HepG2 (cell line): ENCODE measurements around the gene NPAS2. TPM values are rescaled to one million over a fixed set of nuclear protein-coding genes. Genes with fewer than 3 reads are reported as not detected.

ENCODE experiments used
- AGO2 ChIP-seq: fragments of 200-400 bp; formaldehyde crosslinking; optimal IDR thresholded peaks from 2 replicates; pipeline ENCODE3; 2017; ENCODE audit warnings: mild to moderate bottlenecking, low read depth, low read length, moderate library complexity
- CC2D1A ChIP-seq: sonication (generic); formaldehyde crosslinking; IDR thresholded peaks from 2 replicates; pipeline ENCODE4 v1.8.1; 2023; ENCODE audit warnings: mild to moderate bottlenecking, missing genetic modification reagents
- FOXP1 ChIP-seq, 2 experiments: fragments of 450-650 bp in 1 of 2; IDR thresholded peaks; 2 replicates each; pipeline ENCODE4 v1.6.1; 2017 to 2018; ENCODE audit warnings: antibody characterized with exemption in 1 of 2
- HNRNPK ChIP-seq: fragments of 200-400 bp; formaldehyde crosslinking; IDR thresholded peaks from 2 replicates; pipeline ENCODE4 v1.6.1; 2018; ENCODE audit warnings: low read length, low read depth, moderate library complexity, mild to moderate bottlenecking; ENCODE audit not compliant: poor library complexity, severe bottlenecking
- HOXD1 ChIP-seq: sonication (generic); formaldehyde crosslinking; IDR thresholded peaks from 2 replicates; pipeline ENCODE4 v1.5.0; 2020; ENCODE audit warnings: missing genetic modification reagents
- NAIF1 ChIP-seq: sonication (generic); formaldehyde crosslinking; IDR thresholded peaks from 2 replicates; pipeline ENCODE4 v1.5.0; 2020; ENCODE audit warnings: mild to moderate bottlenecking, missing genetic modification reagents, borderline replicate concordance
- NCOR1 ChIP-seq: fragments of 200-600 bp; sonication (generic); IDR thresholded peaks from 2 replicates; pipeline ENCODE4 v1.7.0; 2017; ENCODE audit warnings: antibody characterized with exemption, low read length, borderline replicate concordance
- PHB2 ChIP-seq: fragments of 450-650 bp; IDR thresholded peaks from 2 replicates; pipeline ENCODE4 v1.6.1; 2018; ENCODE audit not compliant: partially characterized antibody
- PITX1 ChIP-seq: sonication (generic); formaldehyde crosslinking; IDR thresholded peaks from 2 replicates; pipeline ENCODE4 v1.5.1; 2020; ENCODE audit warnings: mild to moderate bottlenecking, missing genetic modification reagents
- RCOR2 ChIP-seq: IDR thresholded peaks from 2 replicates; pipeline ENCODE4 v1.6.1; 2016; ENCODE audit warnings: missing biosample characterization, missing genetic modification reagents
- TAF1 ChIP-seq: sonication (generic); formaldehyde crosslinking; IDR thresholded peaks from 2 replicates; pipeline ENCODE4 v1.4.0; 2020; ENCODE audit warnings: missing genetic modification reagents
- TSC22D2 ChIP-seq: sonication (generic); formaldehyde crosslinking; IDR thresholded peaks from 2 replicates; pipeline ENCODE4 v1.5.1; 2020; ENCODE audit warnings: missing genetic modification reagents, mild to moderate bottlenecking, borderline replicate concordance
- ZEB1 ChIP-seq: IDR thresholded peaks from 2 replicates; pipeline ENCODE4 v1.6.1; 2012; ENCODE audit warnings: mild to moderate bottlenecking, low read depth, inconsistent platforms; ENCODE audit not compliant: insufficient replicate concordance
- ZNF136 ChIP-seq: sonication (generic); formaldehyde crosslinking; IDR thresholded peaks from 2 replicates; pipeline ENCODE4 v1.8.1; 2022; ENCODE audit warnings: low read depth, mild to moderate bottlenecking, moderate library complexity, missing genetic modification reagents
- ZNF451 ChIP-seq: sonication (generic); formaldehyde crosslinking; IDR thresholded peaks from 2 replicates; pipeline ENCODE4 v1.5.0; 2020; ENCODE audit warnings: mild to moderate bottlenecking, missing genetic modification reagents
- ZNF547 ChIP-seq: sonication (generic); formaldehyde crosslinking; IDR thresholded peaks from 2 replicates; pipeline ENCODE4 v1.5.1; 2020; ENCODE audit warnings: mild to moderate bottlenecking, missing genetic modification reagents
- ZNF549 ChIP-seq: sonication (generic); formaldehyde crosslinking; IDR thresholded peaks from 2 replicates; pipeline ENCODE4 v1.5.0; 2020; ENCODE audit warnings: missing genetic modification reagents
- ZNF616 ChIP-seq: sonication (generic); formaldehyde crosslinking; IDR thresholded peaks from 2 replicates; pipeline ENCODE4 v1.5.0; 2020; ENCODE audit warnings: low read depth, mild to moderate bottlenecking, missing genetic modification reagents
- ZNF724P ChIP-seq: sonication (generic); formaldehyde crosslinking; IDR thresholded peaks from 2 replicates; pipeline ENCODE4 v1.8.0; 2022; ENCODE audit warnings: missing genetic modification reagents, borderline replicate concordance
- ZNF878 ChIP-seq: sonication (generic); formaldehyde crosslinking; IDR thresholded peaks from 2 replicates; pipeline ENCODE4 v1.8.1; 2023; ENCODE audit warnings: mild to moderate bottlenecking, missing genetic modification reagents, moderate library complexity
- polyA plus RNA-seq, 8 experiments: library from polyadenylated mRNA; depleted of rRNA in 3 of 8; stranded (reverse) in 7 of 8; unstranded in 1 of 8; fragments of >200 nt; fragmentation: Illumina TruSeq in 4 of 8; extraction: Trizol in 4 of 8; gene quantifications; 2 replicates each; pipeline versions ENCODE4 v1.2.1 to v1.2.3, GENCODE V29; 2011 to 2016; ENCODE audit warnings: low read depth in 4 of 8, missing spikeins in 1 of 8, mixed read lengths in 1 of 8; ENCODE audit not compliant: insufficient read depth in 1 of 8
- total RNA-seq, 5 experiments: library from RNA; depleted of rRNA; stranded (reverse); fragments of >200 nt; fragmentation: Illumina TruSeq; extraction: Trizol; gene quantifications; 2 replicates each; pipeline ENCODE4 v1.2.3, GENCODE V29; 2016; ENCODE audit warnings: low read depth in 1 of 5
- TF ChIP-seq, protein P1 (sequence below): sonication (generic); formaldehyde crosslinking; IDR thresholded peaks from 2 replicates; pipeline ENCODE4 v1.4.0; 2020; ENCODE audit warnings: missing genetic modification reagents, borderline replicate concordance
- TF ChIP-seq, protein P2 (sequence below): sonication (generic); formaldehyde crosslinking; IDR thresholded peaks from 2 replicates; pipeline ENCODE4 v1.5.1; 2020; ENCODE audit warnings: mild to moderate bottlenecking, missing genetic modification reagents, borderline replicate concordance

NPAS2 gene
- total and polyA plus RNA-seq, 2 of the 13 experiments (the other 11 are each of a cell fraction or from before 2014, with no cell fraction given), result 14.8 to 37.5 TPM

- TF ChIP-seq, protein P1, sequence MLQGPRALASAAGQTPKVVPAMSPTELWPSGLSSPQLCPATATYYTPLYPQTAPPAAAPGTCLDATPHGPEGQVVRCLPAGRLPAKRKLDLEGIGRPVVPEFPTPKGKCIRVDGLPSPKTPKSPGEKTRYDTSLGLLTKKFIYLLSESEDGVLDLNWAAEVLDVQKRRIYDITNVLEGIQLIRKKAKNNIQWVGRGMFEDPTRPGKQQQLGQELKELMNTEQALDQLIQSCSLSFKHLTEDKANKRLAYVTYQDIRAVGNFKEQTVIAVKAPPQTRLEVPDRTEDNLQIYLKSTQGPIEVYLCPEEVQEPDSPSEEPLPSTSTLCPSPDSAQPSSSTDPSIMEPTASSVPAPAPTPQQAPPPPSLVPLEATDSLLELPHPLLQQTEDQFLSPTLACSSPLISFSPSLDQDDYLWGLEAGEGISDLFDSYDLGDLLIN, result 0 out of 2 replicates have a peak, but pooled peaks have one; percentile 49
- TF ChIP-seq RCOR2 (peak; percentile 96), TSC22D2 (CRISPR knock-in tag) (peak; percentile 66; the same call in 1 of the 2 replicates), TAF1 (CRISPR knock-in tag) (peak; percentile 77), HOXD1 (CRISPR knock-in tag) (peak; percentile 95), AGO2 (no peak), ZNF878 (CRISPR knock-in tag) (peak; percentile 40; the same call in 1 of the 2 replicates), ZNF549 (CRISPR knock-in tag) (no peak), ZNF136 (CRISPR knock-in tag) (no peak), CC2D1A (CRISPR knock-in tag) (no peak), NAIF1 (CRISPR knock-in tag) (peak; percentile 95; the same call in 1 of the 2 replicates), ZEB1 (peak; percentile 89), ZNF547 (CRISPR knock-in tag) (peak; percentile 55; the same call in 1 of the 2 replicates), ZNF724P (CRISPR knock-in tag) (no peak), ZNF616 (CRISPR knock-in tag) (0 out of 2 replicates have a peak, but pooled peaks have one; percentile 12), FOXP1 (IDR thresholded peaks at IDR 0.05) (peak; percentile 62; the same call in 1 of the 2 replicates), FOXP1 (CRISPR knock-in tag; IDR thresholded peaks at IDR 0.05) (peak; percentile 92), PHB2 (no peak), NCOR1 (peak; percentile 94), ZNF451 (peak; percentile 16; the same call in 1 of the 2 replicates), HNRNPK (no peak), PITX1 (CRISPR knock-in tag) (peak; percentile 82)
- TF ChIP-seq, protein P2, sequence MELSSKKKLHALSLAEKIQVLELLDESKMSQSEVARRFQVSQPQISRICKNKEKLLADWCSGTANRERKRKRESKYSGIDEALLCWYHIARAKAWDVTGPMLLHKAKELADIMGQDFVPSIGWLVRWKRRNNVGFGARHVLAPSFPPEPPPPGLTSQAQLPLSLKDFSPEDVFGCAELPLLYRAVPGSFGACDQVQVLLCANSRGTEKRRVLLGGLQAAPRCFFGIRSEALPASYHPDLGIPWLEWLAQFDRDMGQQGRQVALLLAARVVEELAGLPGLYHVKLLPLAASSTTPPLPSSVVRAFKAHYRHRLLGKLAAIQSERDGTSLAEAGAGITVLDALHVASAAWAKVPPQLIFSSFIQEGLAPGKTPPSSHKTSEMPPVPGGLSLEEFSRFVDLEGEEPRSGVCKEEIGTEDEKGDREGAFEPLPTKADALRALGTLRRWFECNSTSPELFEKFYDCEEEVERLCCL (CRISPR knock-in tag), result no peak
Observed at GRCh38 chr2:100780203-100781008, 39.5 kb upstream of the NPAS2 start (continued).
